NCI-H187 (cell line): ENCODE measurements around the gene ZNF92.
"Not testable (repeated sequence)": the region's sequence is repeated elsewhere in the genome, so short reads cannot be mapped to it uniquely, and the experiment has no call there.

Source experiments
- DNase-seq, 2 experiments: peaks; one replicate each; lab custom pipeline; 2025; lab: John Stamatoyannopoulos, UW

Gene ZNF92

GRCh38 chr7:65373608-65374351, at the start of gene ZNF92:
Gene ZNF92, plus strand, starts transcription at chr7:65373855. Its CDS starts 143 bp downstream, at chr7:65373998.
- peak; percentile 96 to 98 for DNase-seq

- no peak for DNase-seq
Observed at GRCh38 chr7:65325793-65326432, 47.7 kb upstream of the ZNF92 start.

GRCh38 chr7:65338346-65338745, 35.3 kb upstream of the ZNF92 start:
- no peak for DNase-seq

- no peak for DNase-seq
Observed at GRCh38 chr7:65339257-65339656, 34.4 kb upstream of the ZNF92 start.

GRCh38 chr7:65342723-65343629, 30.7 kb upstream of the ZNF92 start:
- no peak for DNase-seq

GRCh38 chr7:65344541-65344940, 29.1 kb upstream of the ZNF92 start:
- DNase-seq = not testable (repeated sequence)

- DNase-seq = no peak
Observed at GRCh38 chr7:65354263-65354662, 19.4 kb upstream of the ZNF92 start.

GRCh38 chr7:65369843-65370242, 3.8 kb upstream of the ZNF92 start:
- no peak for DNase-seq

- no peak for DNase-seq
Observed at GRCh38 chr7:65371468-65371867, 2.2 kb upstream of the ZNF92 start.

GRCh38 chr7:65379318-65379717, 5.7 kb downstream of the ZNF92 start:
- DNase-seq = no peak

GRCh38 chr7:65381742-65382141, 8.1 kb downstream of the ZNF92 start:
- no peak for DNase-seq

- no peak for DNase-seq
Observed at GRCh38 chr7:65382452-65382851, 8.8 kb downstream of the ZNF92 start.

- DNase-seq = no peak
Observed at GRCh38 chr7:65387891-65388290, 14.2 kb downstream of the ZNF92 start.

GRCh38 chr7:65390588-65390987, 16.9 kb downstream of the ZNF92 start:
- no peak for DNase-seq

- no peak for DNase-seq
Observed at GRCh38 chr7:65397730-65398142, 24.1 kb downstream of the ZNF92 start.

- not testable (repeated sequence) for DNase-seq
Observed at GRCh38 chr7:65398671-65399070, 25.0 kb downstream of the ZNF92 start.

- DNase-seq = not testable (repeated sequence)
Observed at GRCh38 chr7:65399101-65399500, 25.4 kb downstream of the ZNF92 start.

GRCh38 chr7:65404020-65404419, 30.4 kb downstream of the ZNF92 start:
- no peak for DNase-seq

GRCh38 chr7:65406706-65407105, 33.1 kb downstream of the ZNF92 start:
- DNase-seq = not testable (repeated sequence)

- no peak for DNase-seq
Observed at GRCh38 chr7:65409363-65409762, 35.7 kb downstream of the ZNF92 start.

- DNase-seq = no peak
Observed at GRCh38 chr7:65411249-65411648, 37.6 kb downstream of the ZNF92 start.

- no peak for DNase-seq
Observed at GRCh38 chr7:65422670-65423069, 49.0 kb downstream of the ZNF92 start.
